Measurements from ENCODE around the gene MST1R. TPM values are rescaled to one million over a fixed set of nuclear protein-coding genes. Genes with fewer than 3 reads are reported as not detected.

The MST1R gene
- total and polyA plus RNA-seq, 2 donors (not counting 3 experiments of a cell fraction or from before 2014, with no cell fraction given) = 0.93 to 2.4 TPM

DNA sequence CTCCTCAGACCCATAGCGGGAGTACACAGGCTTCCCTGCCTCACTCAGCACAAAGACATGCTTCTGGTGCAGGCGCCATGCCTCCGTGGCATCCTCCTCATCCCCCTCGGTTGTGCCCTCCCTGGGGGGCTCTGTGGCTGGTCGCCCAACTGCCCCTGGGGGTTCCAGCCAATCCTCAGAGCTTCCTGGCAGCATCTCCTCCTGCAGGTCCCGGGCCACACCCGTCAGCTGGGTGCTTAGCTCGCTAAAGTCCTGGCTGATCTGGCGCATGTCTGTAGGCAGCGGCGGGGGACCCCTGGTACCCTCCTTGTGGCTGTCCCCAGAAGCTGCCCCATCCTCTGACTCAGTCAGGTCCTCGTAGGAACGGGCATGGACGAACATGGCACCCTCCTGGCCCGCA lies 7.9 kb upstream of the MST1R start:
- BruUV-seq (replicated peaks) = no TSS peak
- Histone ChIP-seq H3K27me3 (ENCODE audit: control insufficient read depth in 2 of 2, insufficient read depth in 2 of 2, low read length in 2 of 2) (no peaks in the 10 kb centered on the region), H3K27ac (ENCODE audit: insufficient read depth, low read depth, low read length) (no peak overlapping the region), H3K4me3 (replicated peaks in 1 of 3; ENCODE audit: insufficient read depth in 1 of 3, low read depth in 1 of 3, low read length in 3 of 3) (no peak overlapping the region), H3K9me1 (replicated peaks; ENCODE audit: control insufficient read depth, extremely low read depth, insufficient read depth, low read length) (no peaks in the 10 kb centered on the region), H2AFZ (ENCODE audit: low read depth, low read length) (no peak overlapping the region), H3K9ac (replicated peaks; ENCODE audit: extremely low read depth, insufficient read depth, low read length) (no peak overlapping the region), H4K20me1 (replicated peaks; ENCODE audit: control insufficient read depth, extremely low read depth, insufficient read depth, low read length) (no peaks in the 10 kb centered on the region), H3K36me3 (ENCODE audit: control insufficient read depth in 2 of 2, extremely low read depth in 1 of 2, insufficient read depth in 2 of 2, low read length in 2 of 2) (peaks cover 0 to 10% of the 10 kb centered on the region in 2 experiments), H3K79me2 (ENCODE audit: control insufficient read depth, insufficient read depth, low read length) (no peaks in the 10 kb centered on the region), H3K4me1 (ENCODE audit: control insufficient read depth, extremely low read depth, insufficient read depth, low read length) (no peaks in the 10 kb centered on the region), H3K4me2 (ENCODE audit: insufficient read depth, low read length) (no peak overlapping the region), H3K9me3 (replicated peaks; ENCODE audit: control insufficient read depth, insufficient read depth, low read length) (no peaks in the 10 kb centered on the region)
- ChIA-PET POLR2A (no interaction called here), CTCF (interaction anchor here (1.8 kb wide), 1 partner anchor 11 kb away, joined by 5 read pairs; no protein-coding TSS in a partner anchor)
- intact Hi-C loops (cut with micrococcal nuclease) (no loop called here), dilution Hi-C loops (cut with MboI; ENCODE audit: extremely low pct_ligation_motif_present, low sequenced_read_pairs) (no loop called here)
- no peak for FAIRE-seq
- TF ChIP-seq JUN (IDR thresholded peaks at IDR 0.05; ENCODE audit: borderline replicate concordance, insufficient read depth, insufficient read length, low read depth) = no peak
- DNase-seq (ENCODE audit: low read depth, low spot score) = no peak

DNA sequence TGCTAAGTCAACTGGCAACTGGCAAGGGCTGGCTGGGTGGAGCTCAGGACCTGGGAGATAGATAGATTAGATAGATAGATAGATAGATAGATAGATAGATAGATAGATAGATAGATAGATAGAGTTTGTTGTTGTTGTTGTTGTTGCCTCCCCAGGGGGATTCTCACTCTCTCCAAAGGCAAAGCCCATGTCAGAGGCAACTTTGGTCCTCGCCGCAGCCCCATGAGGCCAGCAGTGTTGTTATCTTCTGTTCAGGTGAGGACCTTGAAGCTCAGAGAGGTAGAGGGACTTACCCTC lies 7.4 kb upstream of the MST1R start:
- Histone ChIP-seq H3K4me3 (replicated peaks in 1 of 3; ENCODE audit: insufficient read depth in 1 of 3, low read depth in 1 of 3, low read length in 3 of 3) (no peak overlapping the region), H3K9me3 (replicated peaks; ENCODE audit: control insufficient read depth, insufficient read depth, low read length) (no peaks in the 10 kb centered on the region), H3K4me1 (ENCODE audit: control insufficient read depth, extremely low read depth, insufficient read depth, low read length) (peaks cover 2% of the 10 kb centered on the region), H3K27ac (ENCODE audit: insufficient read depth, low read depth, low read length) (no peak overlapping the region), H3K79me2 (ENCODE audit: control insufficient read depth, insufficient read depth, low read length) (no peaks in the 10 kb centered on the region), H3K4me2 (ENCODE audit: insufficient read depth, low read length) (no peak overlapping the region), H2AFZ (ENCODE audit: low read depth, low read length) (no peak overlapping the region), H3K27me3 (ENCODE audit: control insufficient read depth in 2 of 2, insufficient read depth in 2 of 2, low read length in 2 of 2) (no peaks in the 10 kb centered on the region), H3K36me3 (ENCODE audit: control insufficient read depth in 2 of 2, extremely low read depth in 1 of 2, insufficient read depth in 2 of 2, low read length in 2 of 2) (peaks cover 0 to 10% of the 10 kb centered on the region in 2 experiments), H3K9ac (replicated peaks; ENCODE audit: extremely low read depth, insufficient read depth, low read length) (no peak overlapping the region), H4K20me1 (replicated peaks; ENCODE audit: control insufficient read depth, extremely low read depth, insufficient read depth, low read length) (no peaks in the 10 kb centered on the region), H3K9me1 (replicated peaks; ENCODE audit: control insufficient read depth, extremely low read depth, insufficient read depth, low read length) (no peaks in the 10 kb centered on the region)
- intact Hi-C loops (cut with micrococcal nuclease) (no loop called here), dilution Hi-C loops (cut with MboI; ENCODE audit: extremely low pct_ligation_motif_present, low sequenced_read_pairs) (no loop called here)
- ChIA-PET CTCF (interaction anchor here (1.1 to 1.5 kb wide), 2 partner anchors 18 to 26 kb away, joined by 4 to 5 read pairs; partner anchors contain the start of gene MON1A), POLR2A (no interaction called here)
- TF ChIP-seq JUN (IDR thresholded peaks at IDR 0.05; ENCODE audit: borderline replicate concordance, insufficient read depth, insufficient read length, low read depth) (no peak), POLR2AphosphoS5 (IDR thresholded peaks at IDR 0.05; ENCODE audit: insufficient read depth, low read depth, low read length) (no peak), FOS (IDR thresholded peaks at IDR 0.05; ENCODE audit: borderline replicate concordance, insufficient read depth, low read length) (no peak), MYC (IDR thresholded peaks at IDR 0.05; ENCODE audit: low read depth, low read length) (no peak), POLR2A (IDR thresholded peaks at IDR 0.05; ENCODE audit: low read depth, low read length) (no peak), EZH2 (IDR thresholded peaks at IDR 0.05; ENCODE audit: borderline replicate concordance, low read depth, low read length, severe bottlenecking) (no peak), GATA2 (IDR thresholded peaks at IDR 0.05; ENCODE audit: insufficient read depth, insufficient read length, low read depth, low read length) (no peak)
- TF ChIP-seq, protein P1, sequence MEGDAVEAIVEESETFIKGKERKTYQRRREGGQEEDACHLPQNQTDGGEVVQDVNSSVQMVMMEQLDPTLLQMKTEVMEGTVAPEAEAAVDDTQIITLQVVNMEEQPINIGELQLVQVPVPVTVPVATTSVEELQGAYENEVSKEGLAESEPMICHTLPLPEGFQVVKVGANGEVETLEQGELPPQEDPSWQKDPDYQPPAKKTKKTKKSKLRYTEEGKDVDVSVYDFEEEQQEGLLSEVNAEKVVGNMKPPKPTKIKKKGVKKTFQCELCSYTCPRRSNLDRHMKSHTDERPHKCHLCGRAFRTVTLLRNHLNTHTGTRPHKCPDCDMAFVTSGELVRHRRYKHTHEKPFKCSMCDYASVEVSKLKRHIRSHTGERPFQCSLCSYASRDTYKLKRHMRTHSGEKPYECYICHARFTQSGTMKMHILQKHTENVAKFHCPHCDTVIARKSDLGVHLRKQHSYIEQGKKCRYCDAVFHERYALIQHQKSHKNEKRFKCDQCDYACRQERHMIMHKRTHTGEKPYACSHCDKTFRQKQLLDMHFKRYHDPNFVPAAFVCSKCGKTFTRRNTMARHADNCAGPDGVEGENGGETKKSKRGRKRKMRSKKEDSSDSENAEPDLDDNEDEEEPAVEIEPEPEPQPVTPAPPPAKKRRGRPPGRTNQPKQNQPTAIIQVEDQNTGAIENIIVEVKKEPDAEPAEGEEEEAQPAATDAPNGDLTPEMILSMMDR (IDR thresholded peaks at IDR 0.05; ENCODE audit: extremely low read depth in 1 of 2, insufficient read depth in 1 of 2, low read depth in 1 of 2, low read length in 2 of 2) = no peak
- TF ChIP-seq, protein P2, sequence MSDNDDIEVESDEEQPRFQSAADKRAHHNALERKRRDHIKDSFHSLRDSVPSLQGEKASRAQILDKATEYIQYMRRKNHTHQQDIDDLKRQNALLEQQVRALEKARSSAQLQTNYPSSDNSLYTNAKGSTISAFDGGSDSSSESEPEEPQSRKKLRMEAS (IDR thresholded peaks at IDR 0.05; ENCODE audit: insufficient read depth, insufficient read length) = no peak
- no TSS peak for BruUV-seq (replicated peaks)
- no peak for DNase-seq (ENCODE audit: low read depth, low spot score)
- no peak for FAIRE-seq
